IMR-90 (cell line): ENCODE measurements around the gene NXN. TPM values are rescaled to one million over a fixed set of nuclear protein-coding genes. Genes with fewer than 3 reads are reported as not detected.

Experiments used
- ATAC-seq: fragments of 200-7000 bp; cut with Tn5 transposase; 2 replicates; pipeline ENCODE4 v1.9.1; 2020; ENCODE audit warnings: low read depth, mild to moderate bottlenecking, moderate library complexity
- BruUV-seq: library from RNA; stranded (reverse); fragments of 400-500 nt; replicated peaks from 2 replicates; lab custom pipeline; 2021; lab: Mats Ljungman, UMichigan
- CTCF ChIA-PET: fragments of 300-600 bp; formaldehyde crosslinking; extraction: SDS; loops from one replicate; lab custom pipeline; 2021; ENCODE audit warnings: antibody characterized with exemption; lab: Yijun Ruan, JAX
- POLR2A ChIA-PET: fragments of 300-600 bp; sonication (Branson Sonifier 250); formaldehyde crosslinking; loops from one replicate; lab custom pipeline; 2022; ENCODE audit warnings: antibody characterized with exemption; ENCODE audit not compliant: unreplicated experiment; lab: Charles Lee
- DNase-seq: peaks from one replicate; pipeline ENCODE4 v3.0.0; 2013
- H2AFZ ChIP-seq: replicated peaks from 2 replicates; pipeline ENCODE3; 2013; ENCODE audit warnings: low read length, mild to moderate bottlenecking; ENCODE audit not compliant: poor library complexity
- H2AK5ac ChIP-seq: 2 replicates; pipeline ENCODE4 v1.6.1; 2013; ENCODE audit warnings: low read depth, low read length, inconsistent platforms
- H2AK9ac ChIP-seq: replicated peaks from 2 replicates; pipeline ENCODE3; 2013; ENCODE audit warnings: mild to moderate bottlenecking, low read depth, low read length, moderate library complexity; ENCODE audit not compliant: poor library complexity
- H2BK120ac ChIP-seq: 2 replicates; pipeline ENCODE4 v1.6.1; 2013; ENCODE audit warnings: low read depth, low read length, inconsistent platforms
- H2BK15ac ChIP-seq: 3 replicates; pipeline ENCODE4 v1.6.1; 2013; ENCODE audit warnings: low read depth, low read length, inconsistent platforms
- H2BK20ac ChIP-seq: 2 replicates; pipeline ENCODE4 v1.6.1; 2013; ENCODE audit warnings: low read depth, mild to moderate bottlenecking, inconsistent platforms, low read length, moderate library complexity
- H2BK5ac ChIP-seq: 2 replicates; pipeline ENCODE4 v1.6.1; 2013; ENCODE audit warnings: mild to moderate bottlenecking, low read depth, low read length, inconsistent platforms; ENCODE audit not compliant: poor library complexity, severe bottlenecking
- H3K14ac ChIP-seq: replicated peaks from 2 replicates; pipeline ENCODE4 v1.6.1; 2013; ENCODE audit warnings: low read depth, low read length, inconsistent platforms
- H3K18ac ChIP-seq: 2 replicates; pipeline ENCODE4 v1.6.1; 2013; ENCODE audit warnings: low read depth, low read length, control low read depth
- H3K23ac ChIP-seq: 2 replicates; pipeline ENCODE4 v1.6.1; 2013; ENCODE audit warnings: low read depth, low read length, inconsistent platforms
- H3K27ac ChIP-seq: 2 replicates; pipeline ENCODE4 v1.5.1; 2013; ENCODE audit warnings: mild to moderate bottlenecking, control low read depth, low read length; ENCODE audit not compliant: insufficient read depth
- H3K27me3 ChIP-seq: 2 replicates; pipeline ENCODE4 v1.6.1; 2013; ENCODE audit warnings: low read length; ENCODE audit not compliant: control insufficient read depth, insufficient read depth
- H3K36me3 ChIP-seq: 2 replicates; pipeline ENCODE4 v1.6.1; 2013; ENCODE audit warnings: low read length, mixed read lengths; ENCODE audit not compliant: control insufficient read depth, insufficient read depth
- H3K4ac ChIP-seq: 2 replicates; pipeline ENCODE4 v1.6.1; 2013; ENCODE audit warnings: low read depth, low read length, inconsistent platforms
- H3K4me1 ChIP-seq: 2 replicates; pipeline ENCODE4 v1.6.1; 2013; ENCODE audit warnings: low read length, mixed read lengths; ENCODE audit not compliant: control insufficient read depth, insufficient read depth
- H3K4me2 ChIP-seq: 2 replicates; pipeline ENCODE4 v1.6.1; 2013; ENCODE audit warnings: low read depth, mild to moderate bottlenecking, control low read depth, low read length, moderate library complexity
- H3K4me3 ChIP-seq: 2 replicates; pipeline ENCODE4 v1.5.1; 2013; ENCODE audit warnings: low read depth, mild to moderate bottlenecking, control low read depth, low read length, moderate library complexity; ENCODE audit not compliant: insufficient read depth
- H3K56ac ChIP-seq: 2 replicates; pipeline ENCODE4 v1.6.1; 2013; ENCODE audit warnings: low read length, inconsistent platforms; ENCODE audit not compliant: insufficient read depth; ENCODE audit errors: extremely low read depth
- H3K79me1 ChIP-seq, 2 experiments: 2 replicates each; pipeline ENCODE4 v1.6.1; 2013; ENCODE audit warnings: low read length in 2 of 2, inconsistent platforms in 1 of 2, low read depth in 1 of 2
- H3K9ac ChIP-seq: 2 replicates; pipeline ENCODE4 v1.6.1; 2013; ENCODE audit warnings: low read depth, low read length, control low read depth
- H3K9me1 ChIP-seq: 2 replicates; pipeline ENCODE4 v1.6.1; 2013; ENCODE audit warnings: low read length, inconsistent platforms; ENCODE audit not compliant: insufficient read depth
- H3K9me3 ChIP-seq: 2 replicates; pipeline ENCODE4 v1.6.1; 2013; ENCODE audit warnings: low read length; ENCODE audit not compliant: control insufficient read depth, insufficient read depth
- H4K20me1 ChIP-seq: 2 replicates; pipeline ENCODE4 v1.6.1; 2013; ENCODE audit warnings: low read length, inconsistent platforms; ENCODE audit not compliant: insufficient read depth
- H4K5ac ChIP-seq: 2 replicates; pipeline ENCODE4 v1.6.1; 2013; ENCODE audit warnings: mild to moderate bottlenecking, low read depth, low read length, control low read depth
- H4K8ac ChIP-seq, 2 experiments: 2 replicates each; pipeline ENCODE4 v1.6.1; 2013; ENCODE audit warnings: low read depth in 2 of 2, low read length in 2 of 2, control low read depth in 1 of 2, inconsistent platforms in 1 of 2
- H4K91ac ChIP-seq: 2 replicates; pipeline ENCODE4 v1.6.1; 2013; ENCODE audit warnings: low read depth, low read length, inconsistent platforms; ENCODE audit not compliant: insufficient read depth
- CHD1 ChIP-seq: IDR thresholded peaks from 2 replicates; pipeline ENCODE4 v1.6.1; 2012; ENCODE audit warnings: low read depth, low read length, improper control_type of control experiment
- FOS ChIP-seq: fragments of 150-350 bp; IDR thresholded peaks from 2 replicates; pipeline ENCODE4 v1.6.1; 2016; ENCODE audit warnings: low read depth, low read length
- MXI1 ChIP-seq: IDR thresholded peaks from 2 replicates; pipeline ENCODE4 v1.6.1; 2012; ENCODE audit warnings: low read depth, mild to moderate bottlenecking, low read length, moderate library complexity, borderline replicate concordance
- POLR2A ChIP-seq: IDR thresholded peaks from 2 replicates; pipeline ENCODE4 v1.6.1; 2012; ENCODE audit warnings: mild to moderate bottlenecking, low read depth, low read length
- RCOR1 ChIP-seq: IDR thresholded peaks from 2 replicates; pipeline ENCODE4 v1.6.1; 2012; ENCODE audit warnings: mild to moderate bottlenecking, low read length, improper control_type of control experiment; ENCODE audit not compliant: insufficient replicate concordance
- SMC3 ChIP-seq: fragments of 150-350 bp; IDR thresholded peaks from 2 replicates; pipeline ENCODE4 v1.6.1; 2016; ENCODE audit warnings: low read depth, mild to moderate bottlenecking, antibody characterized with exemption, low read length, moderate library complexity
- WGBS, 2 experiments: methylation state at CpG; one replicate each; pipeline versions ENCODE4 v1.1.5 to v1.1.7; 2013; ENCODE audit warnings: missing lambda C conversion rate in 2 of 2; ENCODE audit not compliant: insufficient read length in 1 of 2; ENCODE audit errors: extremely low coverage in 2 of 2; 5-methylcytosine and 5-hydroxymethylcytosine counted together
- dilution Hi-C: fragments of 300-500 bp; cut with HindIII; formaldehyde crosslinking; loops from one replicate; pipeline ENCODE4 v1.14.3; 2018; ENCODE audit warnings: low sequenced_read_pairs; ENCODE audit not compliant: unreplicated experiment
- in situ Hi-C: fragments of 300-500 bp; cut with MboI; formaldehyde crosslinking; loops from 3 replicates; pipeline ENCODE4 v1.14.3; 2019; ENCODE audit warnings: low sequenced_read_pairs, inconsistent platforms, mixed read lengths
- intact Hi-C: fragments of 100-400 bp; cut with micrococcal nuclease; formaldehyde crosslinking; loops from 2 replicates; pipeline ENCODE4 v1.10.0; 2022
- polyA plus RNA-seq, 3 experiments: library from polyadenylated mRNA; depleted of rRNA; stranded (reverse); fragments of >200 nt; gene quantifications; 2 replicates each; pipeline ENCODE4 v1.2.3, GENCODE V29; 2012; ENCODE audit warnings: low replicate concordance in 1 of 3
- total RNA-seq: library from RNA; depleted of rRNA; stranded (reverse); fragments of >200 nt; gene quantifications from 2 replicates; pipeline ENCODE4 v1.2.3, GENCODE V29; 2012
- TF ChIP-seq, protein P1 (sequence below): fragments of 150-350 bp; IDR thresholded peaks from 2 replicates; pipeline ENCODE4 v1.6.1; 2017; ENCODE audit warnings: mild to moderate bottlenecking, antibody characterized with exemption, low read length, low read depth

The NXN gene
- total and polyA plus RNA-seq, 2 of the 4 experiments (the other 2 are of a cell fraction), result 52.5 to 116 TPM

DNA sequence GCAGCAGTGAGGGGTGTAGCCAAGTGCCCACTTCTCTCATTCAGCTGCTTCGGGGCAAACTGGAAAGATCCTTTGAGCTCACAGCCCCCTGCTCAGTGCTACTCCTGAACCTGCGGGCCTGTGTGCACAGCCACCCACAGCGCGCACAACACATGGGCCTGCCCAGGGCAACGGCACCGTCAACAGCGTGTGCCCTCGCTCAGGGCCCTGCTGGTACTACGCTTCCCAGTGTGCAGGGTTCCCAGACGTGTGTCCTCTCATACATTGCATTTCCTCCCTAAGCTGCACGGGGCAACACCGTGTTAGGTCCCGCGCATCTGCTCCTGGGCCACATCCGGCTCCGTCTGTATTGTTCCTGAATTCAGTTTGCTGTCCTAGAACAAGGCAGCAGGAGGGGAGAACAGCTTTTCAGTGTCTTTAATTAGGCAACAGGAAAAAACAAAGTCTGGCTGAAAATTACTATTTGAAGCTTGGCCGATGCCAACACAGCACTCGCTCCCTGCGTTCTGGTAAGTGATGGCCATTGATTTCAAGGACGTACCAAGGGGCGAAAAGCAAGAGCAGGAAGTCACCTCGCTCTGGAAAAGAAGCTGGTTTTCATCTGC, 182.2 kb downstream of the NXN start (continued):
- no peak for TF ChIP-seq CHD1

DNA sequence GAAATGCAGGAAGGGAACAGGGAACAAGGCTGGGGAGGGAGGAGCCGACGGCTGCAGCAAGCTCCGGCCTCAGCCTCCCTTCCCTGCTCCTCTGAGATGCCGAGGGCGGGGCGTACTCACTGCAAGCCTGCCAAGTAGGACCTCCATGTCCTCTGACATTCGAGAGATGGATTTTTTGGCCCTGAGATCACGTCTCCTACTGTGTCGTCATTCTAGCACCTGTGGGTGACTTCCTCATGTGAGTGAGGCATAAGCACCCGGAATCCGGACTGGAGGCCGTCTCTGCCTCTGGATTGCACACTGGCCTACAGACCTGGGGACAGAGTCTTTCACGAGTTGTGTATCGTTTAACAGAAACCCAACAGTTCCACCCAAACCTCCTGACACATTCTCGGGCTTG, 183.0 kb downstream of the NXN start:
- intact Hi-C loops (loop anchor here (10.0 kb wide), 1 partner anchor 108 kb away; no protein-coding TSS in a partner anchor), dilution Hi-C loops (loop anchor here (25.0 kb wide), 1 partner anchor 191 kb away; the partner anchor contains the start of genes NXN and TIMM22), in situ Hi-C loops (no loop called here)
- Histone ChIP-seq H3K18ac (no peak overlapping the region), H3K4ac (no peak overlapping the region), H4K91ac (no peak overlapping the region), H2AK9ac (no peak overlapping the region), H3K4me1 (peaks cover 12% of the 10 kb centered on the region; the same call in 1 of the 2 replicates), H3K4me2 (no peak overlapping the region), H3K79me1 (peaks cover 0 to 16% of the 10 kb centered on the region in 2 experiments; a peak in 1 of 4 replicates), H4K20me1 (peaks cover 22% of the 10 kb centered on the region), H3K9me3 (no peaks in the 10 kb centered on the region), H3K4me3 (no peak overlapping the region), H3K9me1 (no peaks in the 10 kb centered on the region; the same call in 1 of the 2 replicates), H3K56ac (no peak overlapping the region), H2BK15ac (no peak overlapping the region), H3K23ac (no peak overlapping the region), H2BK20ac (no peak overlapping the region), H4K8ac (no peak overlapping the region), H3K27me3 (no peaks in the 10 kb centered on the region), H4K5ac (no peak overlapping the region), H2BK120ac (no peak overlapping the region), H3K14ac (no peak overlapping the region), H2AK5ac (no peak overlapping the region), H3K9ac (no peak overlapping the region), H3K36me3 (peaks cover 53% of the 10 kb centered on the region), H2AFZ (peak overlapping the region; percentile 33), H2BK5ac (no peak overlapping the region), H3K27ac (no peak overlapping the region)
- no TSS peak for BruUV-seq
- TF ChIP-seq FOS (no peak), POLR2A (no peak), RCOR1 (no peak), SMC3 (no peak), MXI1 (no peak)
- TF ChIP-seq, protein P1, sequence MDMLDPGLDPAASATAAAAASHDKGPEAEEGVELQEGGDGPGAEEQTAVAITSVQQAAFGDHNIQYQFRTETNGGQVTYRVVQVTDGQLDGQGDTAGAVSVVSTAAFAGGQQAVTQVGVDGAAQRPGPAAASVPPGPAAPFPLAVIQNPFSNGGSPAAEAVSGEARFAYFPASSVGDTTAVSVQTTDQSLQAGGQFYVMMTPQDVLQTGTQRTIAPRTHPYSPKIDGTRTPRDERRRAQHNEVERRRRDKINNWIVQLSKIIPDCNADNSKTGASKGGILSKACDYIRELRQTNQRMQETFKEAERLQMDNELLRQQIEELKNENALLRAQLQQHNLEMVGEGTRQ, result no peak
- CTCF ChIA-PET, result interaction anchor here (2.9 kb wide), 1 partner anchor 184 kb away, joined by 14 read pairs; no protein-coding TSS in a partner anchor
- POLR2A ChIA-PET, result no interaction called here
- no peak for DNase-seq
- 98% methylated on average over 9 of the region's 15 CpGs; no CpG with 5 or more reads in 1 of the 2 experiments for WGBS, 2 experiments
- ATAC-seq, result no peak
